ENCODE data around the gene ETV1.
"Not testable (repeated sequence)": the region's sequence is repeated elsewhere in the genome, so short reads cannot be mapped to it uniquely, and the experiment has no call there.

The ETV1 gene

GRCh38 chr7:13946181-13946580 is 43.3 kb downstream of the ETV1 start:
- no peak overlapping the region for H2AFZ ChIP-seq (ENCODE audit: low read depth, low read length)
- no peaks in the 10 kb centered on the region for H3K4me1 ChIP-seq (ENCODE audit: insufficient read depth, low read length)
- no peak overlapping the region for H3K4me3 ChIP-seq (ENCODE audit: low read length)
- H3K36me3 ChIP-seq (ENCODE audit: insufficient read depth, low read length) = no peaks in the 10 kb centered on the region
- no peaks in the 10 kb centered on the region for H3K27me3 ChIP-seq (ENCODE audit: insufficient read depth, low read length)
- H3K9me3 ChIP-seq (ENCODE audit: low read length) = no peaks in the 10 kb centered on the region

GRCh38 chr7:13945670-13946069 is 43.8 kb downstream of the ETV1 start:
- no peak overlapping the region for H3K4me3 ChIP-seq (ENCODE audit: low read length)
- H3K4me1 ChIP-seq (ENCODE audit: insufficient read depth, low read length) = no peaks in the 10 kb centered on the region
- no peaks in the 10 kb centered on the region for H3K9me3 ChIP-seq (ENCODE audit: low read length)
- no peaks in the 10 kb centered on the region for H3K36me3 ChIP-seq (ENCODE audit: insufficient read depth, low read length)
- H2AFZ ChIP-seq (ENCODE audit: low read depth, low read length) = no peak overlapping the region
- no peaks in the 10 kb centered on the region for H3K27me3 ChIP-seq (ENCODE audit: insufficient read depth, low read length)

- Histone ChIP-seq H3K4me3 (ENCODE audit: low read length) (no peak overlapping the region), H3K36me3 (ENCODE audit: insufficient read depth, low read length) (peaks cover 2% of the 10 kb centered on the region), H3K9me3 (ENCODE audit: low read length) (peaks cover 4% of the 10 kb centered on the region), H2AFZ (ENCODE audit: low read depth, low read length) (no peak overlapping the region), H3K27me3 (ENCODE audit: insufficient read depth, low read length) (no peaks in the 10 kb centered on the region), H3K4me1 (ENCODE audit: insufficient read depth, low read length) (no peaks in the 10 kb centered on the region)
Observed at GRCh38 chr7:13933536-13933935, 55.9 kb downstream of the ETV1 start.

- Histone ChIP-seq H3K4me3 (ENCODE audit: low read length) (no peak overlapping the region), H2AFZ (ENCODE audit: low read depth, low read length) (no peak overlapping the region), H3K36me3 (ENCODE audit: insufficient read depth, low read length) (peaks cover 2% of the 10 kb centered on the region), H3K27me3 (ENCODE audit: insufficient read depth, low read length) (no peaks in the 10 kb centered on the region), H3K4me1 (ENCODE audit: insufficient read depth, low read length) (no peaks in the 10 kb centered on the region), H3K9me3 (ENCODE audit: low read length) (peaks cover 4% of the 10 kb centered on the region)
Observed at GRCh38 chr7:13933091-13933490, 56.4 kb downstream of the ETV1 start.

- H3K4me3 ChIP-seq (ENCODE audit: low read length) = no peak overlapping the region
- H3K27me3 ChIP-seq (ENCODE audit: insufficient read depth, low read length) = no peaks in the 10 kb centered on the region
- no peak overlapping the region for H2AFZ ChIP-seq (ENCODE audit: low read depth, low read length)
- H3K36me3 ChIP-seq (ENCODE audit: insufficient read depth, low read length) = peaks cover 2% of the 10 kb centered on the region
- H3K9me3 ChIP-seq (ENCODE audit: low read length) = peaks cover 4% of the 10 kb centered on the region
- H3K4me1 ChIP-seq (ENCODE audit: insufficient read depth, low read length) = no peaks in the 10 kb centered on the region
Observed at GRCh38 chr7:13932131-13932530, 57.3 kb downstream of the ETV1 start.

- no peaks in the 10 kb centered on the region for H3K36me3 ChIP-seq (ENCODE audit: insufficient read depth, low read length)
- peaks cover 15% of the 10 kb centered on the region for H3K4me1 ChIP-seq (ENCODE audit: insufficient read depth, low read length)
- H3K9me3 ChIP-seq (ENCODE audit: low read length) = no peaks in the 10 kb centered on the region
- no peak overlapping the region for H2AFZ ChIP-seq (ENCODE audit: low read depth, low read length)
- H3K27me3 ChIP-seq (ENCODE audit: insufficient read depth, low read length) = no peaks in the 10 kb centered on the region
- H3K4me3 ChIP-seq (ENCODE audit: low read length) = no peak overlapping the region
Observed at GRCh38 chr7:13921062-13921461, 68.4 kb downstream of the ETV1 start.

GRCh38 chr7:13920053-13920697 is 69.3 kb downstream of the ETV1 start:
- H3K36me3 ChIP-seq (ENCODE audit: insufficient read depth, low read length) = no peaks in the 10 kb centered on the region
- peaks cover 15% of the 10 kb centered on the region for H3K4me1 ChIP-seq (ENCODE audit: insufficient read depth, low read length)
- H3K4me3 ChIP-seq (ENCODE audit: low read length) = no peak overlapping the region
- peak overlapping the region; percentile 3 for H2AFZ ChIP-seq (ENCODE audit: low read depth, low read length)
- H3K27me3 ChIP-seq (ENCODE audit: insufficient read depth, low read length) = no peaks in the 10 kb centered on the region
- H3K9me3 ChIP-seq (ENCODE audit: low read length) = no peaks in the 10 kb centered on the region

GRCh38 chr7:13918333-13918732 is 71.1 kb downstream of the ETV1 start:
- H3K27me3 ChIP-seq (ENCODE audit: insufficient read depth, low read length); H3K4me3 ChIP-seq (ENCODE audit: low read length); H3K36me3 ChIP-seq (ENCODE audit: insufficient read depth, low read length); H2AFZ ChIP-seq (ENCODE audit: low read depth, low read length); H3K9me3 ChIP-seq (ENCODE audit: low read length): not testable (repeated sequence)
- H3K4me1 ChIP-seq (ENCODE audit: insufficient read depth, low read length) = peaks cover 15% of the 10 kb centered on the region

GRCh38 chr7:13917103-13917502 is 72.4 kb downstream of the ETV1 start:
- not testable (repeated sequence) for H2AFZ ChIP-seq (ENCODE audit: low read depth, low read length); H3K36me3 ChIP-seq (ENCODE audit: insufficient read depth, low read length); H3K27me3 ChIP-seq (ENCODE audit: insufficient read depth, low read length); H3K4me3 ChIP-seq (ENCODE audit: low read length); H3K9me3 ChIP-seq (ENCODE audit: low read length)
- H3K4me1 ChIP-seq (ENCODE audit: insufficient read depth, low read length) = peaks cover 15% of the 10 kb centered on the region

- Histone ChIP-seq H2AFZ (ENCODE audit: low read depth, low read length) (no peak overlapping the region), H3K36me3 (ENCODE audit: insufficient read depth, low read length) (no peaks in the 10 kb centered on the region), H3K9me3 (ENCODE audit: low read length) (no peaks in the 10 kb centered on the region), H3K27me3 (ENCODE audit: insufficient read depth, low read length) (no peaks in the 10 kb centered on the region), H3K4me1 (ENCODE audit: insufficient read depth, low read length) (peaks cover 15% of the 10 kb centered on the region), H3K4me3 (ENCODE audit: low read length) (no peak overlapping the region)
Observed at GRCh38 chr7:13915891-13916290, 73.6 kb downstream of the ETV1 start.

- H2AFZ ChIP-seq (ENCODE audit: low read depth, low read length) = no peak overlapping the region
- no peaks in the 10 kb centered on the region for H3K9me3 ChIP-seq (ENCODE audit: low read length)
- H3K4me3 ChIP-seq (ENCODE audit: low read length) = no peak overlapping the region
- H3K36me3 ChIP-seq (ENCODE audit: insufficient read depth, low read length) = no peaks in the 10 kb centered on the region
- H3K27me3 ChIP-seq (ENCODE audit: insufficient read depth, low read length) = no peaks in the 10 kb centered on the region
- H3K4me1 ChIP-seq (ENCODE audit: insufficient read depth, low read length) = peaks cover 9% of the 10 kb centered on the region
Observed at GRCh38 chr7:13912715-13913278, 76.7 kb downstream of the ETV1 start.

- H3K4me3 ChIP-seq (ENCODE audit: low read length) = no peak overlapping the region
- no peak overlapping the region for H2AFZ ChIP-seq (ENCODE audit: low read depth, low read length)
- H3K9me3 ChIP-seq (ENCODE audit: low read length) = no peaks in the 10 kb centered on the region
- peaks cover 9% of the 10 kb centered on the region for H3K4me1 ChIP-seq (ENCODE audit: insufficient read depth, low read length)
- H3K27me3 ChIP-seq (ENCODE audit: insufficient read depth, low read length) = no peaks in the 10 kb centered on the region
- H3K36me3 ChIP-seq (ENCODE audit: insufficient read depth, low read length) = no peaks in the 10 kb centered on the region
Observed at GRCh38 chr7:13911909-13912308, 77.6 kb downstream of the ETV1 start.

- Histone ChIP-seq H3K4me1 (ENCODE audit: insufficient read depth, low read length) (peaks cover 9% of the 10 kb centered on the region), H2AFZ (ENCODE audit: low read depth, low read length) (no peak overlapping the region), H3K27me3 (ENCODE audit: insufficient read depth, low read length) (no peaks in the 10 kb centered on the region), H3K9me3 (ENCODE audit: low read length) (no peaks in the 10 kb centered on the region), H3K36me3 (ENCODE audit: insufficient read depth, low read length) (no peaks in the 10 kb centered on the region), H3K4me3 (ENCODE audit: low read length) (no peak overlapping the region)
Observed at GRCh38 chr7:13910805-13911551, 78.5 kb downstream of the ETV1 start.

Data from neuron (in vitro differentiated cells).